BLaER1 treated with 17β-estradiol and CSF1 and Interleukin-3, amounts not matched to agents 10 nM and 100 nM (cell line): ENCODE data around the gene ROR2.

Source experiments
- H3K27ac ChIP-seq, 11 experiments: shearing (Covaris generic); formaldehyde crosslinking; 2 replicates each; pipeline ENCODE4 v1.8.1; 2022
- H3K27me3 ChIP-seq, 11 experiments: shearing (Covaris generic); formaldehyde crosslinking; 2 replicates each; pipeline ENCODE4 v1.8.1; 2022
- H3K36me3 ChIP-seq, 11 experiments: shearing (Covaris generic); formaldehyde crosslinking; 2 replicates each; pipeline ENCODE4 v1.8.1; 2022
- H3K4me1 ChIP-seq, 10 experiments: shearing (Covaris generic); formaldehyde crosslinking; 2 replicates each; pipeline ENCODE4 v1.8.1; 2022
- H3K4me2 ChIP-seq, 11 experiments: shearing (Covaris generic); formaldehyde crosslinking; 2 replicates each; pipeline ENCODE4 v1.8.1; 2022
- H3K4me3 ChIP-seq, 10 experiments: shearing (Covaris generic); formaldehyde crosslinking; 2 replicates each; pipeline ENCODE4 v1.8.1; 2022
- H3K9ac ChIP-seq, 11 experiments: shearing (Covaris generic); formaldehyde crosslinking; 2 replicates each; pipeline ENCODE4 v1.8.1; 2022
- H3K9me3 ChIP-seq, 11 experiments: shearing (Covaris generic); formaldehyde crosslinking; replicated peaks in 1 of 11; 2 replicates each; pipeline ENCODE4 v1.8.1; 2022
- H4K20me1 ChIP-seq, 11 experiments: shearing (Covaris generic); formaldehyde crosslinking; 2 replicates each; pipeline ENCODE4 v1.8.1; 2022
- Cebpa-rat ChIP-seq, 11 experiments: shearing (Covaris generic); IDR thresholded peaks; 2 replicates each; pipeline ENCODE4 v1.8.1; 2022

Gene ROR2

DNA sequence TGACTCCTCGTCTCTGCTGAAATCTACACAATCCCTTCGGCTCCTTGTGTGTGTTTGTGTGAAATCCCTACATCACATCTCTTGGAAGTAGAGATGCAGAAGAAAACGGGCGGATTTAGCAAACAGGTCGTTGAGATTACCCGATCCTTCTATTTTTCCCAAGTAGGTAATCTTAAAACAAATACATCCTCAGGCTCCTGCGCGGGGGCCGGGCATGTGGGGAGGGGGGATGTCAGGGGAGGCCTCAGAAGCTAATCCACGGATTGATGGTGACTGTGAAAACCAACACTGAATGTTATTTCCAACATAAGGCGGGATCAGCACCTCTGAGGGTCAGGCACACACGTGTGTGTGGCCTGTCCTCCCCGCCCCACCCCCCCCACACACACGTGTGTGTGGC is 137.8 kb downstream of the ROR2 start:
- Histone ChIP-seq H3K9me3 (no peaks in the 10 kb centered on the region), H3K4me2 (no peak overlapping the region), H3K27me3 (no peaks in the 10 kb centered on the region), H4K20me1 (no peaks in the 10 kb centered on the region), H3K4me1 (peaks cover 0 to 6% (median 0%) of the 10 kb centered on the region in 10 experiments; a peak in 4 of 20 replicates), H3K4me3 (no peak overlapping the region), H3K9ac (no peak overlapping the region), H3K36me3 (no peaks in the 10 kb centered on the region), H3K27ac (no peak overlapping the region)
- TF ChIP-seq Cebpa-rat (IDR thresholded peaks at IDR 0.05) = no peak

GRCh38 chr9:91811024-91811909 is 138.8 kb downstream of the ROR2 start:
- no peaks in the 10 kb centered on the region for H3K27me3 ChIP-seq
- no peaks in the 10 kb centered on the region for H3K36me3 ChIP-seq
- peak overlapping the region in 4 of 11 experiments; percentile 5 to 28 (median 8); a peak in 1 of 22 replicates for H3K4me2 ChIP-seq
- no peaks in the 10 kb centered on the region for H3K9me3 ChIP-seq
- no peak overlapping the region for H3K9ac ChIP-seq
- no peaks in the 10 kb centered on the region for H4K20me1 ChIP-seq
- TF ChIP-seq Cebpa-rat (IDR thresholded peaks at IDR 0.05) = no peak
- H3K4me3 ChIP-seq = no peak overlapping the region
- peaks cover 0 to 6% (median 0%) of the 10 kb centered on the region in 10 experiments; a peak in 4 of 20 replicates for H3K4me1 ChIP-seq
- no peak overlapping the region for H3K27ac ChIP-seq

- no peak for TF ChIP-seq Cebpa-rat (IDR thresholded peaks at IDR 0.05)
- no peaks in the 10 kb centered on the region for H3K9me3 ChIP-seq
- no peaks in the 10 kb centered on the region for H4K20me1 ChIP-seq
- no peak overlapping the region for H3K4me3 ChIP-seq
- H3K27ac ChIP-seq = no peak overlapping the region
- H3K4me2 ChIP-seq = no peak overlapping the region
- H3K36me3 ChIP-seq = no peaks in the 10 kb centered on the region
- H3K27me3 ChIP-seq = no peaks in the 10 kb centered on the region
- H3K9ac ChIP-seq = no peak overlapping the region
- peaks cover 0 to 6% (median 0%) of the 10 kb centered on the region in 10 experiments; a peak in 4 of 20 replicates for H3K4me1 ChIP-seq
These were observed 139.6 kb downstream of the ROR2 start for GRCh38 chr9:91810286-91810905.

DNA sequence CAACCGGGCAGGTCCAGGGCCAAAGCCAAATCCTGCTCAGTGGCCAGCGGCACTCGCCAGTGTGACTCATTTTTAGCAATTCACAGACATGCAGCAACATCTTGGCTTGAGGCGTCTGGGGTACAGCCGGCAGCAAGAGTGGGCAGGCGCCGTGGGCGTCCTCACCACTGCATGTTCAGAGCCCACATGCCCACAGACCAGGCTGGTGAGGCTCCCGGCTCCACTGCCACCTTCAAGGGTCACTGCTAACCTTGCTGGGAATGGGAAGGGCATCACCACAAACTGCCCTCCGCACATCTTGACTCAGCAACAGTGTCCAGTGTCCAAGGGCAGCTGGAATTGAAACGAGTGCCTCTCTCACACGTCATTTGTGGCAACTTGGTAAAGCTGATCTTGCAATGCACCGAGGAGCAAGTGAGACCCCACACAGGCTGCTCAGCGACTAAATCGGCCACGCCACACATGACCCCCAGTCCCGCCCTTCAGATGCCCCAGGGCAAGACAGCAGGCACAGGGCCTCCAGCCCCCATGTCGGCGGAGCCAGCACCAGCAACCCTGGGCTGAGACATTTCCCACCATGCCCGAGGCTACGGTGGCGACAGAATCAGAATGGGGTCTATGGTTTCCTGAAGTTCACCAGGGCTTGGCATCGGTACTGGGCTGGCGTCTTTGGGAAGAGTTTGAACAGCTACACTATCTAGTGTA is 140.3 kb downstream of the ROR2 start:
- Histone ChIP-seq H3K9ac (no peak overlapping the region), H3K4me3 (no peak overlapping the region), H3K9me3 (no peaks in the 10 kb centered on the region)

DNA sequence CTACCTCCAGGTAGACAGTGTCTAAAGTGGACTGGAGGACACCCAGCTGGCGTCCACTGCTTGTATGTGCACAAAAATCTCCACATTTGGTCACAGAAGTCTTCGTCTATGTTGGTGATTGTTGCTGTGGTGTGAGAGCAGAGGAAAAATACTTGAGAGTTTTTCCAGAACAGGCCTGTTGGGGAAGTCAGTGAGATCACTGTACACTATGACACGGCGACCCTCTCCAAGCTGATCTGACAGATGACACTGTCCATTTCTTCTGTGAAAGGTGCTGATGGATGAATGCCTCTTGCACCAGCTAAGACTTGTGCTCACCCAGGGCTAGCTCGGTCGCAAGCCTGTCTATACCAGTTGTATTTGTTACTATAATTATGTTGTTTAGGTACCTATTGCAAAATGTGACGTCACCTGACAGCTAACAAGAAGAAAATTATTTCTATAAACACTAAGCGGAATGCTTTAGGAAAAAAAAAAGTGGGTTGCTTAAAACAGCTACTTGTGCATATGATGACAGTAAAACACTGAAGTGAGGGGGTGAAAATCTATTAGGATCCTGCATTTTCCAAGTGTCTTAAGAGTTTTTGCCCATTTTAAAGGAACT is 142.3 kb downstream of the ROR2 start:
- Histone ChIP-seq H3K27ac (no peak overlapping the region), H3K9me3 (no peaks in the 10 kb centered on the region), H3K9ac (no peak overlapping the region), H3K4me2 (no peak overlapping the region), H4K20me1 (no peaks in the 10 kb centered on the region), H3K36me3 (no peaks in the 10 kb centered on the region), H3K4me3 (no peak overlapping the region), H3K4me1 (peaks cover 0 to 6% (median 0%) of the 10 kb centered on the region in 10 experiments; a peak in 3 of 20 replicates), H3K27me3 (no peaks in the 10 kb centered on the region)
- TF ChIP-seq Cebpa-rat (IDR thresholded peaks at IDR 0.05) = no peak

More for the DNA sequence above, 140.3 kb downstream of the ROR2 start:
- Histone ChIP-seq H3K27me3 (no peaks in the 10 kb centered on the region), H3K4me2 (no peak overlapping the region), H3K4me1 (peaks cover 0 to 6% (median 0%) of the 10 kb centered on the region in 10 experiments; a peak in 4 of 20 replicates), H4K20me1 (no peaks in the 10 kb centered on the region), H3K27ac (no peak overlapping the region), H3K36me3 (no peaks in the 10 kb centered on the region)
- no peak for TF ChIP-seq Cebpa-rat (IDR thresholded peaks at IDR 0.05)

- no peaks in the 10 kb centered on the region for H3K27me3 ChIP-seq
- no peak overlapping the region for H3K4me3 ChIP-seq
- no peak overlapping the region for H3K9ac ChIP-seq
- no peaks in the 10 kb centered on the region for H4K20me1 ChIP-seq
- peaks cover 0 to 13% (median 5%) of the 10 kb centered on the region in 10 experiments; a peak in 9 of 20 replicates for H3K4me1 ChIP-seq
- no peaks in the 10 kb centered on the region for H3K36me3 ChIP-seq
- H3K27ac ChIP-seq = no peak overlapping the region
- H3K4me2 ChIP-seq = no peak overlapping the region
- TF ChIP-seq Cebpa-rat (IDR thresholded peaks at IDR 0.05) = no peak
- H3K9me3 ChIP-seq = no peaks in the 10 kb centered on the region
These were observed 145.0 kb downstream of the ROR2 start for GRCh38 chr9:91805031-91805430.

GRCh38 chr9:91803970-91804752 is 145.9 kb downstream of the ROR2 start:
- Histone ChIP-seq H3K36me3 (no peaks in the 10 kb centered on the region), H3K9ac (no peak overlapping the region), H3K4me3 (no peak overlapping the region), H3K27me3 (no peaks in the 10 kb centered on the region), H3K4me1 (peaks cover 4 to 20% (median 11%) of the 10 kb centered on the region in 10 experiments), H4K20me1 (no peaks in the 10 kb centered on the region), H3K9me3 (no peaks in the 10 kb centered on the region), H3K4me2 (no peak overlapping the region), H3K27ac (no peak overlapping the region)
- TF ChIP-seq Cebpa-rat (IDR thresholded peaks at IDR 0.05) = no peak

GRCh38 chr9:91803151-91803940 is 146.7 kb downstream of the ROR2 start:
- Histone ChIP-seq H3K4me2 (no peak overlapping the region), H3K9me3 (no peaks in the 10 kb centered on the region), H3K9ac (no peak overlapping the region), H3K36me3 (no peaks in the 10 kb centered on the region), H3K27ac (no peak overlapping the region), H3K27me3 (no peaks in the 10 kb centered on the region), H3K4me3 (no peak overlapping the region), H4K20me1 (no peaks in the 10 kb centered on the region), H3K4me1 (peaks cover 12 to 28% (median 19%) of the 10 kb centered on the region in 10 experiments)
- no peak for TF ChIP-seq Cebpa-rat (IDR thresholded peaks at IDR 0.05)
